ENCODE results near the gene RELT. TPM values are rescaled to one million over a fixed set of nuclear protein-coding genes. Genes with fewer than 3 reads are reported as not detected.

The RELT gene
- total and polyA plus RNA-seq, 2 of the 13 experiments (the other 11 are each of a cell fraction or from before 2014, with no cell fraction given) = 2.5 to 4.7 TPM

GRCh38 chr11:73403541-73403940, 27.3 kb downstream of the RELT start:
- H3K36me3 ChIP-seq (replicated peaks in 1 of 2; ENCODE audit: control insufficient read depth in 1 of 2, insufficient read depth in 2 of 2, low read length in 2 of 2) = peaks cover 3 to 10% of the 10 kb centered on the region in 2 experiments; a peak in 4 of 5 replicates

GRCh38 chr11:73404048-73404447, 27.8 kb downstream of the RELT start:
- H3K79me2 ChIP-seq (ENCODE audit: insufficient read depth, low read length) = no peaks in the 10 kb centered on the region
- peak; percentile 74 for DNase-seq (ENCODE audit: low spot score)
- no peaks in the 10 kb centered on the region for H3K27me3 ChIP-seq (ENCODE audit: control insufficient read depth in 1 of 2, insufficient read depth in 2 of 2, low read length in 2 of 2)
- H3K9me3 ChIP-seq (ENCODE audit: low read length) = no peaks in the 10 kb centered on the region
- intact Hi-C loops (cut with micrococcal nuclease; ENCODE audit: unreplicated experiment) (loop anchor here (5.0 to 10.0 kb wide), 2 partner anchors 221 to 528 kb away; no protein-coding TSS in a partner anchor), in situ Hi-C loops (cut with HindIII; ENCODE audit: extremely low pct_ligation_motif_present, low pct_unique_long_range_greater_than_20kb) (loop anchor here (5.0 to 10.0 kb wide), 2 partner anchors 221 to 258 kb away; no protein-coding TSS in a partner anchor)
- no peak overlapping the region for H3K4me2 ChIP-seq (ENCODE audit: low read depth, low read length)
- no peak overlapping the region for H3K27ac ChIP-seq (ENCODE audit: extremely low read length, insufficient read depth, low read length)
- ATAC-seq = peak; percentile 97
- H4K20me1 ChIP-seq (ENCODE audit: insufficient read depth, low read length) = no peaks in the 10 kb centered on the region
- no TSS peak for BruUV-seq (replicated peaks)
- H3K9ac ChIP-seq (ENCODE audit: insufficient read depth, low read depth, low read length) = no peak overlapping the region
- ChIA-PET POLR2A (interaction anchor here (0.7 kb wide), 1 partner anchor 286 kb away, joined by 3 read pairs; no protein-coding TSS in a partner anchor), CTCF (ENCODE audit: low intra/inter-chr PET ratio, low total read pairs) (interaction anchor here (1.2 to 1.6 kb wide), 2 partner anchors 221 to 256 kb away, joined by 5 to 6 read pairs; no protein-coding TSS in a partner anchor)
- H3K4me1 ChIP-seq (ENCODE audit: insufficient read depth, low read length) = peaks cover 8% of the 10 kb centered on the region
- H3K36me3 ChIP-seq (replicated peaks in 1 of 2; ENCODE audit: control insufficient read depth in 1 of 2, insufficient read depth in 2 of 2, low read length in 2 of 2) = peaks cover 3 to 13% of the 10 kb centered on the region in 2 experiments
- FAIRE-seq = peak; percentile 96
- 23% methylated on average over 4 of the region's 4 CpGs for WGBS (ENCODE audit: low lambda C conversion rate)
- H2AFZ ChIP-seq (ENCODE audit: low read length) = no peak overlapping the region
- H3K4me3 ChIP-seq (replicated peaks in 1 of 3; ENCODE audit: insufficient read depth in 1 of 3, low read depth in 2 of 3, low read length in 3 of 3) = no peak overlapping the region
- TF ChIP-seq HDAC2 (CRISPR knock-in tag; IDR thresholded peaks at IDR 0.05) (no peak), ZNF883 (CRISPR knock-in tag; IDR thresholded peaks at IDR 0.05; ENCODE audit: not compliant biosample characterization) (no peak), ZNF790 (CRISPR knock-in tag; IDR thresholded peaks at IDR 0.05; ENCODE audit: borderline replicate concordance) (no peak), SOX13 (IDR thresholded peaks at IDR 0.05) (no peak), SOX13 (CRISPR knock-in tag; conservative IDR thresholded peaks at IDR 0.05 in 1 of 2, IDR thresholded peaks at IDR 0.05 in 1 of 2) (no peak; a peak in 1 of 4 replicates), RFXANK (CRISPR knock-in tag; IDR thresholded peaks at IDR 0.05) (no peak), ZNF704 (CRISPR knock-in tag; IDR thresholded peaks at IDR 0.05; ENCODE audit: borderline replicate concordance) (no peak), ZFP36L2 (CRISPR knock-in tag; IDR thresholded peaks at IDR 0.05) (no peak), SNAPC5 (CRISPR knock-in tag; IDR thresholded peaks at IDR 0.05; ENCODE audit: borderline replicate concordance) (no peak), ZBTB20 (CRISPR knock-in tag; IDR thresholded peaks at IDR 0.05; ENCODE audit: borderline replicate concordance, low read depth) (no peak), FOXO1 (CRISPR knock-in tag; IDR thresholded peaks at IDR 0.05) (no peak), GFI1 (CRISPR knock-in tag; IDR thresholded peaks at IDR 0.05; ENCODE audit: borderline replicate concordance) (no peak), FOXA1 (IDR thresholded peaks at IDR 0.05) (no peak), FOXA1 (CRISPR knock-in tag; IDR thresholded peaks at IDR 0.05) (no peak), NRL (CRISPR knock-in tag; IDR thresholded peaks at IDR 0.05; ENCODE audit: borderline replicate concordance) (no peak)

More at GRCh38 chr11:73403541-73403940, 27.3 kb downstream of the RELT start:
- no peak overlapping the region for H3K4me3 ChIP-seq (replicated peaks in 1 of 3; ENCODE audit: insufficient read depth in 1 of 3, low read depth in 2 of 3, low read length in 3 of 3)
- WGBS (ENCODE audit: low lambda C conversion rate) = 93% methylated on average over 5 of the region's 5 CpGs
- no peak overlapping the region for H3K4me2 ChIP-seq (ENCODE audit: low read depth, low read length)
- no peak for ATAC-seq
- BruUV-seq (replicated peaks) = no TSS peak
- no peak for DNase-seq (ENCODE audit: low spot score)
- no peak for FAIRE-seq
- no peak overlapping the region for H3K9ac ChIP-seq (ENCODE audit: insufficient read depth, low read depth, low read length)
- no peaks in the 10 kb centered on the region for H3K9me3 ChIP-seq (ENCODE audit: low read length)
- no peak overlapping the region for H3K27ac ChIP-seq (ENCODE audit: extremely low read length, insufficient read depth, low read length)
- no peaks in the 10 kb centered on the region for H3K27me3 ChIP-seq (ENCODE audit: control insufficient read depth in 1 of 2, insufficient read depth in 2 of 2, low read length in 2 of 2)
- H3K79me2 ChIP-seq (ENCODE audit: insufficient read depth, low read length) = no peaks in the 10 kb centered on the region
- H2AFZ ChIP-seq (ENCODE audit: low read length) = no peak overlapping the region
- H4K20me1 ChIP-seq (ENCODE audit: insufficient read depth, low read length) = no peaks in the 10 kb centered on the region
- H3K4me1 ChIP-seq (ENCODE audit: insufficient read depth, low read length) = peaks cover 8% of the 10 kb centered on the region
- no peak for TF ChIP-seq ZFX (CRISPR knock-in tag; IDR thresholded peaks at IDR 0.05; ENCODE audit: low read depth)
- no peak for TF ChIP-seq NCOA1 (CRISPR knock-in tag; IDR thresholded peaks at IDR 0.05)
- no peak for TF ChIP-seq ZNF256 (CRISPR knock-in tag; conservative IDR thresholded peaks at IDR 0.05)
- no peak for TF ChIP-seq POGZ (CRISPR knock-in tag; IDR thresholded peaks at IDR 0.05)
- no peak for TF ChIP-seq RFXANK (CRISPR knock-in tag; IDR thresholded peaks at IDR 0.05)
- intact Hi-C loops (cut with micrococcal nuclease; ENCODE audit: unreplicated experiment) = loop anchor here (2.0 to 10.0 kb wide), 3 partner anchors 221 to 529 kb away; no protein-coding TSS in a partner anchor
- in situ Hi-C loops (cut with HindIII; ENCODE audit: extremely low pct_ligation_motif_present, low pct_unique_long_range_greater_than_20kb) = loop anchor here (5.0 to 10.0 kb wide), 2 partner anchors 221 to 259 kb away; no protein-coding TSS in a partner anchor
- POLR2A ChIA-PET = interaction anchor here (0.7 kb wide), 1 partner anchor 287 kb away, joined by 3 read pairs; no protein-coding TSS in a partner anchor
- CTCF ChIA-PET (ENCODE audit: low intra/inter-chr PET ratio, low total read pairs) = interaction anchor here (1.2 to 1.6 kb wide), 2 partner anchors 222 to 257 kb away, joined by 5 to 6 read pairs; no protein-coding TSS in a partner anchor
